Mucosa of gallbladder (tissue), 1 donor: Measurements from ENCODE around the gene RELT. TPM values are rescaled to one million over a fixed set of nuclear protein-coding genes. Genes with fewer than 3 reads are reported as not detected.
A peak's percentile ranks its signal among the peaks of the same experiment; 100 is the strongest.

ENCODE experiments used
- DNase-seq: peaks from one replicate; pipeline ENCODE4 v3.0.0-alpha.2; 2020; ENCODE audit warnings: low spot score
- total RNA-seq: library from RNA; stranded (reverse); gene quantifications from one replicate; pipeline ENCODE4 v1.2.1, GENCODE V29; 2021
- donor health status: DM: no; HTN: no; CAD: no.

RELT gene
- total RNA-seq, 1 donor from 2014 or later = 5.9 TPM

DNA sequence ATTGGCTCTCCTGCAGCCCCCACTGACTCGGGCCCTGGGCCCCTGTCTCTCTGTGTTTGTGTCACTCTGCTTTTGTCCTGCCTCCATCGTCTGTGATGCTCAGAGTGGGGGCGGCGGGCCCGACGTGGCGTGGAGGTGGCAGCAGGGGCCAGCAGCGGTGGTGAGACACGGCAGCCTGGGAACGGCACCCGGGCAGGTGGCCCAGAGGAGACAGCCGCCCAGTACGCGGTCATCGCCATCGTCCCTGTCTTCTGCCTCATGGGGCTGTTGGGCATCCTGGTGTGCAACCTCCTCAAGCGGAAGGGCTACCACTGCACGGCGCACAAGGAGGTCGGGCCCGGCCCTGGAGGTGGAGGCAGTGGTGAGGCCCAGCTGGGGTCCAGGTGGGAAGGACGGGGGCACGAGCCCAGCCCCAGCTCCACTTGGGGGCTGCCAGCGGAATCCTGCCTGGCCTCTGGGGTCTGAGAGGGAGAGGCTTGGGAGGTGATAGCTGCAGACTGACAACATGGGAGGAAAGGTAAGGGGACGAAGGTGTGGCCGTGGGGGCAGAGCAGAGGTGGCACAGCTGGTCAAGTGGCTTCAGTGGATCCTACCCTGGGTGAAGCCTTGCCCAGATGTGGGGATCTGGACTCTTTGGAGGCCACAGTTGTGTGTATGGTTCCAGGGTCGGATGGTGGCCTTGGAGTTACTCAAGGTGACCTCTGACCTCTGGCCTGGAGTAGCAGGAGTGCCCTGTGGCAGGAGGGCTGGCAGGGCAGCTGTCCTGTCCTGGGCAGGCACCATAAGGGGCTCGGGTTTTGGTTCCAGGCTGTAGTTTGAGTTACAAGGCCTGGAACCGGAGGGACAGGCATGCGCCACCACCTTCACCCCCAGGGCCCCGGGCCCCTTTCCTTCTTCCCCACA, 16.2 kb downstream of the RELT start:
- DNase-seq = no peak

DNA sequence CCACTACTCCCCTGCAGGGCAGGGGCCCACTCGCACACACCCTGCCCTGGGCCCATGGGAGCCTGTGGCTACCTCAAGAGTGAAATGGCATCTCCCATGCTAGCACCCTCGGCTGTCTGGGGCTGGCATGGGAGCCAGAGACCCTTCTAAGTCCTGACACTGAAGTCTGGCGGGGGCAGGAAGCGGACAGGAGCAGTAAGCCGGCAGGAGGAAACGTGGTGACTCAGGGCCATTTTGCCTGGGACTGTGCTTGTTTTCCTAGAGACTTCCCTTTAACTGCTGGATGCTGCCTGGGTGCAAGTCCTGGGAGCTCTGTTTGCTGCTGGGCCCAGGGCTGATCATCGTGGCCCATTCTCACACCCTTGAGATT, 16.8 kb downstream of the RELT start:
- DNase-seq = no peak

- DNase-seq = peak; percentile 77
These were observed 17.5 kb downstream of the RELT start for GRCh38 chr11:73393479-73394415.

DNA sequence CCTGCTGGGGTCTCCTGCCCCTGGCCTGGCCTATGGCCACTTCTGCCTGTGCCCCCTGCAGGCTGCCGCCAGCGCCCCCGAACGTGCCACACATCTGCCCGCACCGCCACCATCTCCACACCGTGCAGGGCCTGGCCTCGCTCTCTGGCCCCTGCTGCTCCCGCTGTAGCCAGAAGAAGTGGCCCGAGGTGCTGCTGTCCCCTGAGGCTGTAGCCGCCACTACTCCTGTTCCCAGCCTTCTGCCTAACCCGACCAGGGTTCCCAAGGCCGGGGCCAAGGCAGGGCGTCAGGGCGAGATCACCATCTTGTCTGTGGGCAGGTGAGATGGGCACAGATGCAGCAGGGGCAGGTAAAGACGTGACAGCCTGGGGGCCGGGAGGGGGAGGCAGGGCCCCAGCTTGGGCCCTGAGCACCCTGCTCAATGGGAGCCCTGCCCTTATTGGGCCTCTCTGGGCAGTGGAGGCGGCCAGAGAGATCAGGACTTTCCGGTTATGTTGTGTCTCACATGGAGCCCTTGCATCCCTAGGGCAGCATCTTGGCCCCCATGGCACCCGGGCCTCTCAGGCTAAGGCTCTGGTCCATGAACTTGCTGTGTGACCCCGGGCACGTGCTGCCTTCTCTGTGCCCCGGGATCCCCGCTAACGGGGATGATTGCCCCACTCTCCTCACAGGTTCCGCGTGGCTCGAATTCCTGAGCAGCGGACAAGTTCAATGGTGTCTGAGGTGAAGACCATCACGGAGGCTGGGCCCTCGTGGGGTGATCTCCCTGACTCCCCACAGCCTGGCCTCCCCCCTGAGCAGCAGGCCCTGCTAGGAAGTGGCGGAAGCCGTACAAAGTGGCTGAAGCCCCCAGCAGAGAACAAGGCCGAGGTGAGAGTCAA, 18.5 kb downstream of the RELT start:
- no peak for DNase-seq

- DNase-seq = no peak
These were observed 19.4 kb downstream of the RELT start for GRCh38 chr11:73395297-73396208.

GRCh38 chr11:73396251-73396930, 20.2 kb downstream of the RELT start:
- DNase-seq = no peak

DNA sequence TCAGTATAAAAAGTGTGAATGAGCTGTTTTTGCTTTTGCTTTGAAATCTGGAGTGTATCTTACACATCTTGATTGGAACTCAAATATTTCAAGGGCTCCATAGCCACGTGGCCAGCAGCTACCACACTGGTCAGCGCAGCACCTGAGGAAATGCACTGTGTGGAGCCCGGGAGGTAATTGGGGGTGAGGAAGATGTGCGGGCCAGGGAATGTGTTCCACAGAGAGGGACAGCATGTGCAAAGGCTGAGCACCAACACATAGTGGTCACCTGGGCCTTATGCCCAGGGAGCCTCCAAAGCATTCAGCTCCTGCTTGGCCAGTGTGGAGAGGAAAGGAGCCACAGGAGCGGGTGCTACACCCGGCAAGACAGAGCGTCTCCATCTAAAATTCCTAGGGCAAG, 20.8 kb downstream of the RELT start:
- no peak for DNase-seq

- no peak for DNase-seq
These were observed 21.4 kb downstream of the RELT start for GRCh38 chr11:73397468-73398131.

- no peak for DNase-seq
These were observed 21.9 kb downstream of the RELT start for GRCh38 chr11:73398132-73398526.

DNA sequence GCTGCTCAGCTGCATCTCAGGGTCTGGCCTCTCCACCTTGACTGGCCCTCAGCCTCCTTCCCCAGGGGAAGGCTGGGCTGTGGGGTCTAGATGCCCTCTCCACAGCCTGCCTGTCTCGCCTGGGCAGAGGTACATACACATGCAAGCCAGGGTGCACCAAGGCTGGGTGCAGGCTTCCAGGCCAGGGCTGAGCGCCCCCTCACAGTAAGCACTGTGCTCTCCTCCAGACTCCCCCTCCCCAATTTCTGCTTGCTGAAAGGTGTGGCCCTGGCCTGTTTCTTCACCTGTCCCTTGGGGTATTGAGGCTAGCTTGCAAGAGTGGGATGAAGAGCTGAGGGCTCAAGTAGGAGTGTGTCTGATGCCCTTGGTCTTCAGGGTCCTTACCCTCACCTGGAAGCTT, 22.5 kb downstream of the RELT start:
- no peak for DNase-seq

GRCh38 chr11:73399159-73399590, 23.0 kb downstream of the RELT start:
- DNase-seq = no peak

DNA sequence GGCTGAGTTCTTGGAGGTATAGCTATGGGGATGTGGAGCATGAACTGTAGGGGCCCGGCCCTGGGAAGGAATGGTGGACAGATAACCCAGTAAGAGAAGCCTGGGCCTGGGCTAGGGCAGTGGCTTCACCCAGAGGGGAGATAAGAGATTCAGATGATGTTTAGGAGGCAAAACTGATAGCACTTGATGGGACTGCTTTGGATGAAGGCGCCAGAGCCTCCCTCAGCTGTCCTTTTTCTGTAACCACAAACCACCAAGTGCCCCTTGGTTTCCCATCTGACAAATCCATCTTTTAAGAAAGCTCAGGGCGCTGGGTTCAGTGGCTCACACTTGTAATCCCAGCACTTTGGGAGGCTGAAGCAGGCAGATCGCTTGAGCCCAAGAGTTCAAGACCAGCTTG, 23.4 kb downstream of the RELT start:
- DNase-seq = no peak

- no peak for DNase-seq
These were observed 24.1 kb downstream of the RELT start for GRCh38 chr11:73400293-73400692.

- no peak for DNase-seq
These were observed 25.2 kb downstream of the RELT start for GRCh38 chr11:73401217-73401923.

DNA sequence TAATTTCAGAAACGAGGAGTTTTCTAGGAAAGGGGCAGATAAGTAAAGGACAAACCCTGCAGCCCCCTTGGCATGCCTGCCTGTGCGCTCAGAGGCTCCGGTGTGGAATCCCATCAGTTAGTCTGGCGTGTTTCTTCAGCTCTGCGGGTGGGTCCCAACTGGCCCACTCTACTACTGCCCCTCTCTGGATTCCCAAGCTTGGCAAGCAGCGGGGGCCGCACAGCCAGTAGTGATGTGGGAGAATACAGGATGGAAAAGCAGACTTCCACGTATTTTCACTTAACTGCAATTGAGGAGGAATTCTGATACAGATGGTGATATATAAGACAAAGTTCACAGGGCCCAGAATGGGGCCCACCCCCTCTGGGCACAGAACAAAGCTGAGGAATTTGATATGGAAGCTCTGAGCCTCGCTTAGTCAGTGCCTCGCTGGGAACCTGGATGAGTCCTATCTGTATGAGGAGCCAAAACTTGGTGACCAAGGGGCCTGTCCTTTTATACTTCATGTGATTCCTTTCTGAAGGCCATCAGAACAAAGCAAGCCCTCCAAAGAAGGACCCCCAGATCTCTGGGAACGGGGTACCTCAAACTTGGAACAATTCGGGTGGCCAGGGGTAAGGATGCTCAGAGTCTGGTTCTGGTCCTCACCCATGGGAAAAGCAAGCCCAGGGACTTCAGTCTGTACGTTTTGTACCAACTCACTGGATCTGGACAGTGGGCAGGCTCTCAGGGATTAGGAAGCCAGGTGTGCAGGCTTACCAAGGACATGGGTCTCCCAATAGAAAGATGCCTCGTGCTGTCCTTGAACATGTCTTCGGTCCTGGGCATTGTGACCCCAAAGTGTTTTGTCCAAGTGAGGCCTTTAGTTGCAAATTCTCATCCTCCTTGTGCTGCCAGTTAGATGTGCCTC, 26.0 kb downstream of the RELT start:
- DNase-seq = no peak

DNA sequence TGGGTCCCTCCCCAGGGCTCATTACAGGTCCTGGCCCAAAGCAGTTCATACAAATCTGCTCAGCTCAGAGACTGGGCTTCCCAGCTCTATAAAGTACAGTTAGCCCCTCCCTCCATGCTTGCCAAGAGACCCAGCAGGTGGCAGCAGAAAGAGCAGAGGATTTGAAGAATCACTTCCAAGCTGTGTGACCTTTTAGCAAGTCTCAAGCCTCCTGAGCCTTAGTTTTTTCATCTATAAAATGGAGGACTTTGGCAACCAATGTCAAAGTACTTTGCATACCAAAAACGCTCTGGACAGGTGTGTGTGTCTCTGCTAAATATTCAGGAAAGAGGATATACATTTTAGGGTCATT, 26.6 kb downstream of the RELT start:
- DNase-seq = no peak

GRCh38 chr11:73403541-73403940, 27.3 kb downstream of the RELT start:
- no peak for DNase-seq

DNA sequence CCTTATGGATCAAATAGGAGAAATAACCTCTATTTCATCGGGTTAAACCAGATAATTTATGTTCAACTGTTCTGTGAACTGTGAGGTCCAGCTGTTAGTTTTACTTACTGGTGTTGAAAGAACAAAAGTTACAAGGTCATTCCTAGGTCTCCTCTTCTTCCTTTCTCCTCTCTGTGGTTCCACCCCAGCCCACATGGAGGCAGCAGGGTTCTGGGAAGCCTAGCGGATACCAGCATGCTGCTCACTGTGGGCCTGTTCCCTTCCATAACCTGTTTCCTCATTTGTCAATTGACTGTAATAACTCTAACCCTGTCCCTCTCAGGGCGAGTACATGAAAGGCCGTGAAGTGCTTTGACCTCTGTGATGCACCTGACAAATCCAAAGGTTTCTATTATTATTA, 27.8 kb downstream of the RELT start:
- DNase-seq = peak; percentile 60
